Right lobe of liver (tissue), 4 donors: Measurements from ENCODE around the gene PHAF1.

ENCODE experiments used
- POLR2A ChIP-seq: fragments of 450-650 bp; IDR thresholded peaks from one replicate; pipeline ENCODE4 v1.6.1; 2017; ENCODE audit warnings: antibody characterized with exemption, mild to moderate bottlenecking
- TF ChIP-seq, protein P1 (sequence below), 4 donors: fragments of 200-600 bp in 3 of 4; fragments of 450-650 bp in 1 of 4; IDR thresholded peaks; one replicate each; pipeline versions ENCODE4 v1.5.1 to v1.8.0; 2016 to 2022; ENCODE audit warnings: antibody characterized with exemption in 4 of 4, mild to moderate bottlenecking in 2 of 4
- donor health status: DM: no; HTN: no; CAD: no.
- donor health status: DM: no; HTN: no; CAD: no.
- donor health status: DM: no; HTN: yes; CAD: no.

DNA sequence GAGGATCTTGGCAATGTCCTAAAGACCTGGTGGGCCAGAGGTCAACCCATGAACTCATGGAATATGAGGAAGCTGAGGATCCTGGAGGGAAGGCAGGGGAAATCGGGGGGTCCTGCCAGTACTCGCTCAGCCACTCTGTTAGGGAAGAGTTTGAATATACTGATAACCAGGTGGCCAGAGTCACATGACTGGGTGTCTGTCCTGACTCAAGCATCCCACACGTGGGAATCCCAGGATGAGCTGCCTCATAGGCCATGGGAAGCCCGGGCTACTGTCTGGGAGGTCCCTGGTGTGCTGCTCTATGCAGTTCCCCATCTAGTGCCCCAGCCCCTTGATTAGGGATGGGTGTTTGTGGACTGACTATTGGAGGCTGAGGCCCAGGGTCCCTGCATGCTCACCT is 78.6 kb downstream of the PHAF1 start:
- no peak for TF ChIP-seq POLR2A
- TF ChIP-seq, protein P1, sequence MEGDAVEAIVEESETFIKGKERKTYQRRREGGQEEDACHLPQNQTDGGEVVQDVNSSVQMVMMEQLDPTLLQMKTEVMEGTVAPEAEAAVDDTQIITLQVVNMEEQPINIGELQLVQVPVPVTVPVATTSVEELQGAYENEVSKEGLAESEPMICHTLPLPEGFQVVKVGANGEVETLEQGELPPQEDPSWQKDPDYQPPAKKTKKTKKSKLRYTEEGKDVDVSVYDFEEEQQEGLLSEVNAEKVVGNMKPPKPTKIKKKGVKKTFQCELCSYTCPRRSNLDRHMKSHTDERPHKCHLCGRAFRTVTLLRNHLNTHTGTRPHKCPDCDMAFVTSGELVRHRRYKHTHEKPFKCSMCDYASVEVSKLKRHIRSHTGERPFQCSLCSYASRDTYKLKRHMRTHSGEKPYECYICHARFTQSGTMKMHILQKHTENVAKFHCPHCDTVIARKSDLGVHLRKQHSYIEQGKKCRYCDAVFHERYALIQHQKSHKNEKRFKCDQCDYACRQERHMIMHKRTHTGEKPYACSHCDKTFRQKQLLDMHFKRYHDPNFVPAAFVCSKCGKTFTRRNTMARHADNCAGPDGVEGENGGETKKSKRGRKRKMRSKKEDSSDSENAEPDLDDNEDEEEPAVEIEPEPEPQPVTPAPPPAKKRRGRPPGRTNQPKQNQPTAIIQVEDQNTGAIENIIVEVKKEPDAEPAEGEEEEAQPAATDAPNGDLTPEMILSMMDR (IDR thresholded peaks at IDR 0.05): no peak
